GM18867 (cell line): ENCODE data around the gene CDH9.
"Not testable (repeated sequence)": the region's sequence is repeated elsewhere in the genome, so short reads cannot be mapped to it uniquely, and the experiment has no call there.

Experiments
- ATAC-seq: cut with Tn5 transposase; IDR thresholded peaks from one replicate; pipeline ENCODE4 v1.9.1; 2021; ENCODE audit warnings: mild to moderate bottlenecking, moderate library complexity; ENCODE audit not compliant: unreplicated experiment

The CDH9 gene

DNA sequence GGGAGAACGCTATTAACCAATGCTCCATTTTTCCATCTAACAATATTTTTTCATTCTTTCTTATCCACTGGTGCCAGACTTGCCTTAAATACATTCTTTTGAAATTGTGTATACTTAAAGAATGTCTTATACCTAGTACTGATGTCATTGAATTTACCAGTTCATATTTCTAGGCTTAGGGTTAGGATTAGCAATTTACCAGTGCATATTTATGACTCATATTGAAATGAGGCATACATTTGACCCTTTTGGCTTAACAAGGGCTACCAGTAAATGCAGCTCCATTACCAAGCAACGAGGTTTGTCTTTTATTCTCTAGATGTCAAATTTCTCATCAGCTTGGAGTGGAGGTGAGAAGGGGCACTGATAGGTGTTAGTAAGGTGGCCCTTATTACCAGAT, 89.5 kb downstream of the CDH9 start:
- ATAC-seq = no peak

GRCh38 chr5:26945901-26946300, 92.5 kb downstream of the CDH9 start:
- ATAC-seq = no peak

DNA sequence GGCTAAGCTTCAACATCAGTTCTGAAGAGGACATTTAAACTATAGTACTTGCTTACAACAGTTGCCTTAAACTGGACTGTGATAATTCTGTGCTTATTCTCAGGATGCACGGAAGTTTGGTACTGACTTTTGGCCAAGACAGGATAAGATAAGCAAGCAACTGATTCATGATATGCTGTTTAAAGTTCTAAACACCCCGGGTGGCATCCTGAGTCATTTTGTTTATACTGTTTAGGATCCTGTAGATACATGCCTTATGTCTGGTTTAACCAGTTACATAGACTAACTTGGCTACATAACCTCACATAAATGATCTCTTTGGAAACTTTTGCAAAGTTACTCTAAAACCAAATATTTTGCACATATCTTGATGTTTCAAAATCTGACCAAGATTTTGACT, 95.9 kb downstream of the CDH9 start:
- no peak for ATAC-seq

DNA sequence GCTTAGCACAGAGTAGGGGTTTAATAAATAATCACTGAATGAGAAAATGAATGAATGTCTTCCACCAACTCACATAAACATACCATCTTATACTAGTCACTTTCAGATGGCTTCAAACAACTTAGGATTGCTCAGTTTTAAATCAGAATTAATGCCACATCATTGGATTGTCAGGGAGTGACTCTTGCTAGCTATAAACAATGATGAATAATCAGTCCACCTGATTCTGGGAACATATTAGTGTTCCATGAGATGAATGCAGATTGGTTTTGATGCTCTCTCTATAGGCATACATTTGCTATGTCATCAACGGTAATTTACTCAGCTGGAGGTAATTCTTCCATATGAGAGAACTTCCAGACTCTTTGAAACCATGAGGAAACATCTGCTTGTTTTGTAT, 97.4 kb downstream of the CDH9 start:
- ATAC-seq = no peak

- ATAC-seq = no peak
Measured at GRCh38 chr5:26932238-26932637, 106.1 kb downstream of the CDH9 start.

DNA sequence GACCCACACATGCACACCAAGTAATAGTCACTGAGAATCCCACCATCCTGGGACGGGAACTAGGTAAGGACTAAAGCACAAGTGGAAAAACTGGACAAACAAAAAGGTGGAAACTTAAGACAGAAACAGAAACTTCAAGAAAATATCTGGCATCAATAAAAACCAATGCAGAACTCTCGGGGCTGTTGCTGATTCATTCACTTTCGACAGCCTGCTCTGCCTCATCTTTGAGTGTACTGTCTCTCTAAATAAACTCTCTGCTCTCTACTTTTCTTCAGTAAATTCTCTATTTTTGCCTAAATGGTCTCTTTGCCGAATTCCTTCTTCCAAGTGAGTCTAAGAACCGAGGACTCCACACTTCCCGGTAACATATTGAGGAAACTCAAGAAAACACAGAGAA, 116.9 kb downstream of the CDH9 start:
- no peak for ATAC-seq

- no peak for ATAC-seq
Measured at GRCh38 chr5:26903469-26903868, 134.9 kb downstream of the CDH9 start.

- ATAC-seq = no peak
Measured at GRCh38 chr5:26894719-26895263, 143.6 kb downstream of the CDH9 start.

DNA sequence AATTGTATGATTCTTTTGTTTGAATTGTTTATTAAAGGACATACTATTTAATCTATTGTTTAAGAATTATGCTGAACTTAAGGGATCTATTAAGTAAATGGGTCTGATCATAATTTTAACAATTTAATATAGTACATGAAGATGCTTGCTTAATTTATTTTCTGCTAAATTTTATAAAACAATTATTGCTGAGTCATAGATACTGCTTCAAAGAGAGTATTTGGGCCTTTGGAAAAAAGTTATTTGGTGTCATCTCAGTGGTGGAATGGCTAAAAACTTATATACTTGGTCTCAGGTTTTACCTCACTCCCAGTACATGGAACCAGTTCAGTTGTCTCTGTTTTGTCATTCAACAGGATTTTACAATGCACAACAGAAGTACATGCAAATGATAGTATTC, 145.3 kb downstream of the CDH9 start:
- no peak for ATAC-seq

- ATAC-seq = no peak
Measured at GRCh38 chr5:26889815-26890214, 148.6 kb downstream of the CDH9 start.

- ATAC-seq = no peak
Measured at GRCh38 chr5:26884481-26884880, 153.9 kb downstream of the CDH9 start.

- no peak for ATAC-seq
Measured at GRCh38 chr5:26883375-26883774, 155.0 kb downstream of the CDH9 start.

DNA sequence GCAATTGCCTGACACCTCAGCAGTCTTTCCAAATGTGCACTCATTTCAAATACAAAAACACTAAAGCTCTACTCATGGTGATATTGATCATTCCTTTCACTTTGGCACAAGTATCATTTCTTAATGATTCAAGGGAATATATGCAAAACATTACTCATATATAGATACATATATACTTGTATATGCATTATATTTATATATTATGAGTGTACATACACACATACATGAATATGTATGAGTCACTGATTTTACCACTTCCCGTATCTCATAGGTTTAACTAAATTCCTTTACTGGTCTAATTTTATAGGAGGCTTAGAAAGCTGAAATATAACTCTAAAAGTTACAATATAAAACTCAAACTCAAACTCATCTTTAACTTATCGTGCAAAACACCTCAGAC, 156.5 kb downstream of the CDH9 start:
- no peak for ATAC-seq

DNA sequence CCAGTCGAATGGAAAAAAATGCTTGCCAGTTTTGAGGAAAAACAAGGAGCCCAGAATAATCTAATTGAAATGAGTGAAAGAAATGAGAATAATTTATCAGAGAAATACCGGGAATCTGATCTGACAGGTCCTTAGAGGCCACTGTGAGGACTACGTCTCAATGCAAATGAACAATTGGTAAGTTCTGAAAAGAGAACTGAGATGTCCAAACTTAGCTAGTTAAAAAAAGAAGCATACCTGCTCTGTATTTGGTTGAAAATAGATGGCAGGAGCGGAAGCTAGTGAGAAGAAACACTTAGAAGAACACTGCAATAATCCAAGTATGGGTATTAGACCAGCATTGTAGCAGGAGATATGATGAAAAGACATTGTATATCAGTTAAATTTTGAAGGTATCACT, 161.2 kb downstream of the CDH9 start:
- ATAC-seq = no peak

DNA sequence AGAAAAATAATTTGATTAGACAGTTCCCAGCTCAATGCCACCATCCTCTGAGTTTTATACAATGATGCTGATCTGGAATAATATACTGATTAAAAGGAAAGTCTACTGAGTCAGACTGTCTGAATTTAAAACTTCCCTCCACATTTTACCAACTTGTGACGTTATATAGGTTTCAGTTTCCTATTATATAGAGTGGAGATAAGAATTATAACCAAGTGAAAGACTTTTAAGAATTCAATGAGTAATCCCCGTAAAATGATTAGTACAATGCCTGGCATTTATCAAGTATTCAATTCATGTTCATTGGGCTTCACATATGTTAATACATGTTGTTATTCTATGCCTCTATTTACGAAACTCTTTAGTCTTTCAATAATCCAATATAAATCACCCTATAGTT, 166.0 kb downstream of the CDH9 start:
- no peak for ATAC-seq

- no peak for ATAC-seq
Measured at GRCh38 chr5:26869781-26870180, 168.6 kb downstream of the CDH9 start.

- no peak for ATAC-seq
Measured at GRCh38 chr5:26868504-26868903, 169.9 kb downstream of the CDH9 start.

GRCh38 chr5:26864061-26864460, 174.3 kb downstream of the CDH9 start:
- no peak for ATAC-seq

GRCh38 chr5:26856238-26856637, 182.1 kb downstream of the CDH9 start:
- ATAC-seq = no peak

GRCh38 chr5:26852450-26852849, 185.9 kb downstream of the CDH9 start:
- not testable (repeated sequence) for ATAC-seq

DNA sequence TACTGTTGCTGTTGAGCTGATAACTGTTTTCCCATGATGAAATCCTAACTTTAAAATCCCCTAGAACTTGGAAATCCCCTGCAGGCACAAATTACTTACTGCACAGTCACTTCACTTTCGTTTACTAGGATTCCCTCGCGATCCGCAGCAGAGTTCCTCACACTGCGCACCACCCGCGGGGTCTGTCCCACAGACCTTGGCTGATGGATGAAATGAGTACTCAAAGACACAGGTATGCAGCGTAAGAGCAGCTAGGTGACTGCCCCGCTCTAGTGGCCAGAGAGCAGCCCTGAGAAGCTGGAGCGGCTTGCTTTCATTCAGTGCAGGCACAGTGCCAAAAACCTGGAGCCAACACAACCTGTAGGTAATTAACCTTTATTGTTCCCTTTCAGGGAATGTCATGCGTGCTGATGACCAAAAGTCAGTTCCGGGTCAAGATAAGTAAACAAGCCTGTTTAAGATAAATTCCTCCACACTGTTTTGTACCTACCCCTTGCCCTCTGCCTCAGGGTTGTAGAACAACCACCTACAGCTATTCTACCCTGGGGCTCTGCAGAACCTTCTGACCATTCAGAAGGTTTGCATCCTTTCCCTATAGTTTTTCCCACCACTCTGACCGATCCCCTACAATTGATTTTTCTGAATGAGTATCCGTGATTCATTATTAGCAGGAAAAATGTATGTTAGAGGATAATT, 191.2 kb downstream of the CDH9 start:
- ATAC-seq = no peak

GRCh38 chr5:26843677-26844076, 194.7 kb downstream of the CDH9 start:
- ATAC-seq = no peak

DNA sequence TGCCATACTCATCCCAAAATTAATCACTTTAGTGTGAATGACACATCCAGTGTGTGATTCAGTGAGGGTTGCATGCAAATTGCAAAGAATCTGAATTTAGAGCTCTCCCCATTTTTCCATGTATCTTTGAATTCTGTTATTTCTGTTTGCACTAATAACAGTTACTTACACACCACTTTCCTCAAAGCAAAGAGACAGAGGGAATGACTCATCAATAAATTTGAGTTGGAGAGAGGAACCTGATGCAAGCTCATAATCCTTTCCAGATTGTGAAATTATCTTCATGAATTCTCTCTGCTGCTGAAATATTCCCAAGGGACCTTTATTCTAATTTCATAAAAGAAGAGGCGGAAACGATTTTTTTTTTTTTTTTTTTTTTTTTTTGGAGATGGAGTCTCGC, 204.8 kb downstream of the CDH9 start:
- no peak for ATAC-seq
